Measurements from ENCODE around the gene MYO7B.

The MYO7B gene

GRCh38 chr2:127606625-127607398 lies 71.3 kb downstream of the MYO7B start:
- TF ChIP-seq, protein P1, sequence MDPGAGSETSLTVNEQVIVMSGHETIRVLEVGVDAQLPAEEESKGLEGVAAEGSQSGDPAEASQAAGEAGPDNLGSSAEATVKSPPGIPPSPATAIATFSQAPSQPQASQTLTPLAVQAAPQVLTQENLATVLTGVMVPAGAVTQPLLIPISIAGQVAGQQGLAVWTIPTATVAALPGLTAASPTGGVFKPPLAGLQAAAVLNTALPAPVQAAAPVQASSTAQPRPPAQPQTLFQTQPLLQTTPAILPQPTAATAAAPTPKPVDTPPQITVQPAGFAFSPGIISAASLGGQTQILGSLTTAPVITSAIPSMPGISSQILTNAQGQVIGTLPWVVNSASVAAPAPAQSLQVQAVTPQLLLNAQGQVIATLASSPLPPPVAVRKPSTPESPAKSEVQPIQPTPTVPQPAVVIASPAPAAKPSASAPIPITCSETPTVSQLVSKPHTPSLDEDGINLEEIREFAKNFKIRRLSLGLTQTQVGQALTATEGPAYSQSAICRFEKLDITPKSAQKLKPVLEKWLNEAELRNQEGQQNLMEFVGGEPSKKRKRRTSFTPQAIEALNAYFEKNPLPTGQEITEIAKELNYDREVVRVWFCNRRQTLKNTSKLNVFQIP (CRISPR knock-in tag; IDR thresholded peaks at IDR 0.05; ENCODE audit: borderline replicate concordance, low read depth) = no peak
- no peak for TF ChIP-seq SNAI2 (CRISPR knock-in tag; IDR thresholded peaks at IDR 0.05)
- no peak for TF ChIP-seq TOX (CRISPR knock-in tag; IDR thresholded peaks at IDR 0.05; ENCODE audit: borderline replicate concordance)
- TF ChIP-seq CSDC2 (CRISPR knock-in tag; IDR thresholded peaks at IDR 0.05) = no peak
- TF ChIP-seq ESRRG (CRISPR knock-in tag; IDR thresholded peaks at IDR 0.05) = no peak
- TF ChIP-seq ARNTL (CRISPR knock-in tag; IDR thresholded peaks at IDR 0.05; ENCODE audit: borderline replicate concordance, low read depth) = no peak
- no peak for TF ChIP-seq ZFP3 (CRISPR knock-in tag; IDR thresholded peaks at IDR 0.05)
- no peak for TF ChIP-seq ISL1 (CRISPR knock-in tag; IDR thresholded peaks at IDR 0.05)
- no peak for TF ChIP-seq RARB (CRISPR knock-in tag; IDR thresholded peaks at IDR 0.05)
- TF ChIP-seq, protein P2, sequence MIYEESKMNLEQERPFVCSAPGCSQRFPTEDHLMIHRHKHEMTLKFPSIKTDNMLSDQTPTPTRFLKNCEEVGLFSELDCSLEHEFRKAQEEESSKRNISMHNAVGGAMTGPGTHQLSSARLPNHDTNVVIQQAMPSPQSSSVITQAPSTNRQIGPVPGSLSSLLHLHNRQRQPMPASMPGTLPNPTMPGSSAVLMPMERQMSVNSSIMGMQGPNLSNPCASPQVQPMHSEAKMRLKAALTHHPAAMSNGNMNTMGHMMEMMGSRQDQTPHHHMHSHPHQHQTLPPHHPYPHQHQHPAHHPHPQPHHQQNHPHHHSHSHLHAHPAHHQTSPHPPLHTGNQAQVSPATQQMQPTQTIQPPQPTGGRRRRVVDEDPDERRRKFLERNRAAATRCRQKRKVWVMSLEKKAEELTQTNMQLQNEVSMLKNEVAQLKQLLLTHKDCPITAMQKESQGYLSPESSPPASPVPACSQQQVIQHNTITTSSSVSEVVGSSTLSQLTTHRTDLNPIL (CRISPR knock-in tag; IDR thresholded peaks at IDR 0.05; ENCODE audit: low read depth) = no peak
- TF ChIP-seq PPARA (CRISPR knock-in tag; IDR thresholded peaks at IDR 0.05; ENCODE audit: borderline replicate concordance) = no peak
- TF ChIP-seq CSRNP3 (CRISPR knock-in tag; IDR thresholded peaks at IDR 0.05) = no peak
- no peak for ATAC-seq

GRCh38 chr2:127607399-127607908 lies 72.0 kb downstream of the MYO7B start:
- ATAC-seq = no peak
- TF ChIP-seq, protein P1 (CRISPR knock-in tag; IDR thresholded peaks at IDR 0.05; ENCODE audit: borderline replicate concordance, low read depth) = no peak
- TF ChIP-seq ZC3H10 (CRISPR knock-in tag; IDR thresholded peaks at IDR 0.05) = no peak
- TF ChIP-seq TCF4 (CRISPR knock-in tag; IDR thresholded peaks at IDR 0.05; ENCODE audit: borderline replicate concordance) = no peak
- no peak for TF ChIP-seq OSR1 (CRISPR knock-in tag; IDR thresholded peaks at IDR 0.05)
- no peak for TF ChIP-seq ZFP30 (CRISPR knock-in tag; IDR thresholded peaks at IDR 0.05)
- TF ChIP-seq CSRNP3 (CRISPR knock-in tag; IDR thresholded peaks at IDR 0.05) = no peak
- TF ChIP-seq RARB (CRISPR knock-in tag; IDR thresholded peaks at IDR 0.05) = no peak
- TF ChIP-seq, protein P3, sequence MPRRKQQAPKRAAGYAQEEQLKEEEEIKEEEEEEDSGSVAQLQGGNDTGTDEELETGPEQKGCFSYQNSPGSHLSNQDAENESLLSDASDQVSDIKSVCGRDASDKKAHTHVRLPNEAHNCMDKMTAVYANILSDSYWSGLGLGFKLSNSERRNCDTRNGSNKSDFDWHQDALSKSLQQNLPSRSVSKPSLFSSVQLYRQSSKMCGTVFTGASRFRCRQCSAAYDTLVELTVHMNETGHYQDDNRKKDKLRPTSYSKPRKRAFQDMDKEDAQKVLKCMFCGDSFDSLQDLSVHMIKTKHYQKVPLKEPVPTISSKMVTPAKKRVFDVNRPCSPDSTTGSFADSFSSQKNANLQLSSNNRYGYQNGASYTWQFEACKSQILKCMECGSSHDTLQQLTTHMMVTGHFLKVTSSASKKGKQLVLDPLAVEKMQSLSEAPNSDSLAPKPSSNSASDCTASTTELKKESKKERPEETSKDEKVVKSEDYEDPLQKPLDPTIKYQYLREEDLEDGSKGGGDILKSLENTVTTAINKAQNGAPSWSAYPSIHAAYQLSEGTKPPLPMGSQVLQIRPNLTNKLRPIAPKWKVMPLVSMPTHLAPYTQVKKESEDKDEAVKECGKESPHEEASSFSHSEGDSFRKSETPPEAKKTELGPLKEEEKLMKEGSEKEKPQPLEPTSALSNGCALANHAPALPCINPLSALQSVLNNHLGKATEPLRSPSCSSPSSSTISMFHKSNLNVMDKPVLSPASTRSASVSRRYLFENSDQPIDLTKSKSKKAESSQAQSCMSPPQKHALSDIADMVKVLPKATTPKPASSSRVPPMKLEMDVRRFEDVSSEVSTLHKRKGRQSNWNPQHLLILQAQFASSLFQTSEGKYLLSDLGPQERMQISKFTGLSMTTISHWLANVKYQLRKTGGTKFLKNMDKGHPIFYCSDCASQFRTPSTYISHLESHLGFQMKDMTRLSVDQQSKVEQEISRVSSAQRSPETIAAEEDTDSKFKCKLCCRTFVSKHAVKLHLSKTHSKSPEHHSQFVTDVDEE (CRISPR knock-in tag; IDR thresholded peaks at IDR 0.05) = no peak
- no peak for TF ChIP-seq TOX (CRISPR knock-in tag; IDR thresholded peaks at IDR 0.05; ENCODE audit: borderline replicate concordance)
- TF ChIP-seq ZNF565 (CRISPR knock-in tag; conservative IDR thresholded peaks at IDR 0.05; ENCODE audit: low read depth) = no peak
- TF ChIP-seq ZNF70 (CRISPR knock-in tag; IDR thresholded peaks at IDR 0.05) = no peak

Measured in SK-N-SH treated with all-trans-retinoic acid at 6 μM for 48 hours (cell line).